GM23338 (cell line): Measurements from ENCODE around the gene FBXW7. TPM values are rescaled to one million over a fixed set of nuclear protein-coding genes. Genes with fewer than 3 reads are reported as not detected.

Experiments
- ATAC-seq: fragments of 200-7000 bp; cut with Tn5 transposase; 3 replicates; pipeline ENCODE4 v1.9.1; 2020
- DNase-seq: peaks from one replicate; pipeline ENCODE4 v3.0.0-alpha.2; 2015; ENCODE audit warnings: low spot score
- H2AFZ ChIP-seq: fragments of 200-600 bp; sonication (generic); 2 replicates; pipeline ENCODE4 v1.8.0; 2016; ENCODE audit warnings: antibody characterized with exemption, mild to moderate bottlenecking, moderate library complexity
- H3F3A ChIP-seq: fragments of 200-600 bp; sonication (generic); replicated peaks from 2 replicates; pipeline ENCODE4 v1.8.0; 2017; ENCODE audit warnings: antibody characterized with exemption, mixed run types, low read depth
- H3K27ac ChIP-seq: fragments of 200-600 bp; sonication (generic); 2 replicates; pipeline ENCODE4 v1.6.1; 2016; ENCODE audit warnings: low read depth
- H3K27me3 ChIP-seq: fragments of 200-600 bp; sonication (generic); 2 replicates; pipeline ENCODE4 v1.8.0; 2016; ENCODE audit warnings: mild to moderate bottlenecking, mixed run types, moderate library complexity; ENCODE audit not compliant: insufficient read depth
- H3K36me3 ChIP-seq: fragments of 200-600 bp; sonication (generic); 2 replicates; pipeline ENCODE4 v1.8.0; 2016; ENCODE audit warnings: mild to moderate bottlenecking; ENCODE audit not compliant: insufficient read depth
- H3K4me1 ChIP-seq: fragments of 200-600 bp; sonication (generic); 2 replicates; pipeline ENCODE4 v1.8.0; 2016; ENCODE audit warnings: mild to moderate bottlenecking, moderate library complexity; ENCODE audit not compliant: insufficient read depth
- H3K4me2 ChIP-seq: fragments of 200-600 bp; sonication (generic); 2 replicates; pipeline ENCODE4 v1.7.1; 2017; ENCODE audit warnings: mixed run types
- H3K4me3 ChIP-seq: fragments of 200-600 bp; sonication (generic); 2 replicates; pipeline ENCODE4 v1.6.1; 2016; ENCODE audit warnings: mixed run types
- H3K79me2 ChIP-seq: fragments of 200-600 bp; sonication (generic); replicated peaks from 2 replicates; pipeline ENCODE4 v1.8.0; 2017; ENCODE audit warnings: mild to moderate bottlenecking; ENCODE audit not compliant: insufficient read depth
- H3K9me2 ChIP-seq: fragments of 200-600 bp; sonication (generic); 2 replicates; pipeline ENCODE4 v1.8.0; 2017; ENCODE audit not compliant: insufficient read depth
- H4K20me1 ChIP-seq: fragments of 200-600 bp; sonication (generic); replicated peaks from 2 replicates; pipeline ENCODE4 v1.8.0; 2017; ENCODE audit warnings: mild to moderate bottlenecking; ENCODE audit not compliant: insufficient read depth
- H3K27ac Mint-ChIP-seq: 2 replicates; pipeline ENCODE4 v1.8.0; 2020; ENCODE audit warnings: inconsistent platforms, mild to moderate bottlenecking, moderate library complexity, mixed read lengths
- H3K27me3 Mint-ChIP-seq: 3 replicates; pipeline ENCODE4 v1.8.0; 2022; ENCODE audit warnings: low read depth, mild to moderate bottlenecking, moderate library complexity, mixed read lengths, inconsistent platforms; ENCODE audit not compliant: insufficient read depth, poor library complexity
- H3K36me3 Mint-ChIP-seq: 3 replicates; pipeline ENCODE4 v1.8.0; 2021; ENCODE audit warnings: low read depth, mild to moderate bottlenecking, inconsistent platforms, moderate library complexity, mixed read lengths
- H3K4me1 Mint-ChIP-seq: 3 replicates; pipeline ENCODE4 v1.8.0; 2020; ENCODE audit warnings: mild to moderate bottlenecking, inconsistent platforms, mixed read lengths
- H3K4me3 Mint-ChIP-seq: 3 replicates; pipeline ENCODE4 v1.8.0; 2021; ENCODE audit warnings: moderate library complexity, mild to moderate bottlenecking, inconsistent platforms, mixed read lengths
- H3K9me3 Mint-ChIP-seq: 3 replicates; pipeline ENCODE4 v1.8.0; 2020; ENCODE audit warnings: moderate library complexity, mild to moderate bottlenecking, inconsistent platforms, mixed read lengths
- EZH2phosphoT487 ChIP-seq: fragments of 200-600 bp; sonication (generic); IDR thresholded peaks from one replicate; pipeline ENCODE4 v1.8.1; 2018; ENCODE audit warnings: antibody characterized with exemption; ENCODE audit not compliant: unreplicated experiment
- POLR2AphosphoS5 ChIP-seq: IDR thresholded peaks from 2 replicates; pipeline ENCODE4 v1.6.1; 2016; ENCODE audit warnings: antibody characterized with exemption, low read depth
- ZNF114 ChIP-seq: fragments of 250-450 bp; sonication (Bioruptor Pico); IDR thresholded peaks from 2 replicates; pipeline ENCODE4 v1.5.0; 2020; ENCODE audit warnings: mild to moderate bottlenecking, moderate library complexity
- ZNF331 ChIP-seq: fragments of 250-450 bp; sonication (Bioruptor Pico); IDR thresholded peaks from 2 replicates; pipeline ENCODE4 v1.5.0; 2020; ENCODE audit warnings: low read depth, mild to moderate bottlenecking, moderate library complexity
- polyA plus RNA-seq: library from polyadenylated mRNA; unstranded; fragments of >200 nt; fragmentation: Nextera tagmentation; extraction: Ambion mirVana; gene quantifications from 2 replicates; pipeline ENCODE4 v1.2.1, GENCODE V29; 2016
- total RNA-seq: library from RNA; depleted of rRNA; stranded (reverse); fragments of >200 nt; shearing (Covaris generic); gene quantifications from 2 replicates; pipeline ENCODE4 v1.2.3, GENCODE V29; 2014
- TF ChIP-seq, protein P1 (sequence below): IDR thresholded peaks from one replicate; pipeline ENCODE4 v1.6.1; 2018; ENCODE audit warnings: antibody characterized with exemption; ENCODE audit not compliant: unreplicated experiment
- TF ChIP-seq, protein P2 (sequence below), 2 experiments: fragments of 200-600 bp in 1 of 2; sonication (generic) in 1 of 2; conservative IDR thresholded peaks; 2 replicates each; pipeline versions ENCODE4 v1.5.1 to v1.6.1; 2016 to 2017; ENCODE audit warnings: antibody characterized with exemption in 2 of 2, low read depth in 2 of 2, mild to moderate bottlenecking in 2 of 2, moderate library complexity in 1 of 2

FBXW7 gene
- total and polyA plus RNA-seq, 2 experiments from 2014 or later = 25.8 to 34.7 TPM

GRCh38 chr4:152455311-152455710 is 80.6 kb downstream of the FBXW7 start (continued):
- TF ChIP-seq, protein P1, sequence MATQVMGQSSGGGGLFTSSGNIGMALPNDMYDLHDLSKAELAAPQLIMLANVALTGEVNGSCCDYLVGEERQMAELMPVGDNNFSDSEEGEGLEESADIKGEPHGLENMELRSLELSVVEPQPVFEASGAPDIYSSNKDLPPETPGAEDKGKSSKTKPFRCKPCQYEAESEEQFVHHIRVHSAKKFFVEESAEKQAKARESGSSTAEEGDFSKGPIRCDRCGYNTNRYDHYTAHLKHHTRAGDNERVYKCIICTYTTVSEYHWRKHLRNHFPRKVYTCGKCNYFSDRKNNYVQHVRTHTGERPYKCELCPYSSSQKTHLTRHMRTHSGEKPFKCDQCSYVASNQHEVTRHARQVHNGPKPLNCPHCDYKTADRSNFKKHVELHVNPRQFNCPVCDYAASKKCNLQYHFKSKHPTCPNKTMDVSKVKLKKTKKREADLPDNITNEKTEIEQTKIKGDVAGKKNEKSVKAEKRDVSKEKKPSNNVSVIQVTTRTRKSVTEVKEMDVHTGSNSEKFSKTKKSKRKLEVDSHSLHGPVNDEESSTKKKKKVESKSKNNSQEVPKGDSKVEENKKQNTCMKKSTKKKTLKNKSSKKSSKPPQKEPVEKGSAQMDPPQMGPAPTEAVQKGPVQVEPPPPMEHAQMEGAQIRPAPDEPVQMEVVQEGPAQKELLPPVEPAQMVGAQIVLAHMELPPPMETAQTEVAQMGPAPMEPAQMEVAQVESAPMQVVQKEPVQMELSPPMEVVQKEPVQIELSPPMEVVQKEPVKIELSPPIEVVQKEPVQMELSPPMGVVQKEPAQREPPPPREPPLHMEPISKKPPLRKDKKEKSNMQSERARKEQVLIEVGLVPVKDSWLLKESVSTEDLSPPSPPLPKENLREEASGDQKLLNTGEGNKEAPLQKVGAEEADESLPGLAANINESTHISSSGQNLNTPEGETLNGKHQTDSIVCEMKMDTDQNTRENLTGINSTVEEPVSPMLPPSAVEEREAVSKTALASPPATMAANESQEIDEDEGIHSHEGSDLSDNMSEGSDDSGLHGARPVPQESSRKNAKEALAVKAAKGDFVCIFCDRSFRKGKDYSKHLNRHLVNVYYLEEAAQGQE = no peak

GRCh38 chr4:152454398-152455011 is 81.4 kb downstream of the FBXW7 start:
- peak; percentile 38 for DNase-seq
- Histone ChIP-seq H3K27me3 (no peaks in the 10 kb centered on the region), H3K9me2 (no peaks in the 10 kb centered on the region), H3K36me3 (no peaks in the 10 kb centered on the region), H2AFZ (no peak overlapping the region), H3F3A (no peaks in the 10 kb centered on the region), H3K27ac (no peak overlapping the region), H3K79me2 (peaks cover 48% of the 10 kb centered on the region), H4K20me1 (peaks cover 4% of the 10 kb centered on the region), H3K4me3 (no peak overlapping the region), H3K4me2 (no peak overlapping the region), H3K4me1 (peaks cover 2% of the 10 kb centered on the region; the same call in 1 of the 2 replicates)
- Mint-ChIP-seq H3K27ac (no peak overlapping the region), H3K9me3 (no peaks in the 10 kb centered on the region), H3K4me3 (no peak overlapping the region), H3K4me1 (peaks cover 4% of the 10 kb centered on the region; the same call in 2 of the 3 replicates), H3K36me3 (no peaks in the 10 kb centered on the region), H3K27me3 (no peaks in the 10 kb centered on the region)
- ATAC-seq = no peak
- TF ChIP-seq EZH2phosphoT487 (no peak), ZNF331 (no peak), ZNF114 (CRISPR knock-in tag) (no peak), POLR2AphosphoS5 (no peak)
- TF ChIP-seq, protein P2, sequence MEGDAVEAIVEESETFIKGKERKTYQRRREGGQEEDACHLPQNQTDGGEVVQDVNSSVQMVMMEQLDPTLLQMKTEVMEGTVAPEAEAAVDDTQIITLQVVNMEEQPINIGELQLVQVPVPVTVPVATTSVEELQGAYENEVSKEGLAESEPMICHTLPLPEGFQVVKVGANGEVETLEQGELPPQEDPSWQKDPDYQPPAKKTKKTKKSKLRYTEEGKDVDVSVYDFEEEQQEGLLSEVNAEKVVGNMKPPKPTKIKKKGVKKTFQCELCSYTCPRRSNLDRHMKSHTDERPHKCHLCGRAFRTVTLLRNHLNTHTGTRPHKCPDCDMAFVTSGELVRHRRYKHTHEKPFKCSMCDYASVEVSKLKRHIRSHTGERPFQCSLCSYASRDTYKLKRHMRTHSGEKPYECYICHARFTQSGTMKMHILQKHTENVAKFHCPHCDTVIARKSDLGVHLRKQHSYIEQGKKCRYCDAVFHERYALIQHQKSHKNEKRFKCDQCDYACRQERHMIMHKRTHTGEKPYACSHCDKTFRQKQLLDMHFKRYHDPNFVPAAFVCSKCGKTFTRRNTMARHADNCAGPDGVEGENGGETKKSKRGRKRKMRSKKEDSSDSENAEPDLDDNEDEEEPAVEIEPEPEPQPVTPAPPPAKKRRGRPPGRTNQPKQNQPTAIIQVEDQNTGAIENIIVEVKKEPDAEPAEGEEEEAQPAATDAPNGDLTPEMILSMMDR (conservative IDR thresholded peaks at IDR 0.05; ENCODE audit: low read depth in 2 of 2) = peak in 1 of 2 experiments; percentile 70; a peak in 3 of 4 replicates
- TF ChIP-seq, protein P1 = no peak
